Vagina (tissue), 2 donors: ENCODE data around the gene ARSG.

Source experiments
- CTCF ChIP-seq, 3 experiments: fragments of 450-650 bp in 2 of 3; fragments of 200-600 bp in 1 of 3; sonication (generic) in 1 of 3; IDR thresholded peaks; one replicate each; pipeline ENCODE4 v1.5.1; 2017 to 2019; ENCODE audit warnings: antibody characterized with exemption in 3 of 3, mild to moderate bottlenecking in 2 of 3, moderate library complexity in 2 of 3
- POLR2AphosphoS5 ChIP-seq, 2 donors: sonication (generic); formaldehyde crosslinking; IDR thresholded peaks; one replicate each; pipeline ENCODE4 v1.9.0; 2017; ENCODE audit warnings: antibody characterized with exemption in 2 of 2, mild to moderate bottlenecking in 2 of 2, low read depth in 1 of 2; ENCODE audit not compliant: insufficient read depth in 1 of 2

- TF ChIP-seq CTCF (IDR thresholded peaks at IDR 0.05): no peak
- TF ChIP-seq POLR2AphosphoS5 (IDR thresholded peaks at IDR 0.05; ENCODE audit: insufficient read depth in 1 of 2, low read depth in 1 of 2): no peak
Measured at GRCh38 chr17:68324114-68324513, 32.8 kb downstream of the ARSG start.
